Vagina (tissue), 2 donors: Measurements from ENCODE around the gene ATG3. TPM values are rescaled to one million over a fixed set of nuclear protein-coding genes. Genes with fewer than 3 reads are reported as not detected.

Source experiments
- DNase-seq, 2 donors: peaks; one replicate each; pipeline ENCODE4 v3.0.0-alpha.2; 2017; ENCODE audit errors: extremely low spot score in 2 of 2
- H3K27ac ChIP-seq: fragments of 200-600 bp; sonication (generic); one replicate; pipeline ENCODE4 v1.5.1; 2019
- H3K27me3 ChIP-seq: fragments of 200-600 bp; sonication (generic); one replicate; pipeline ENCODE4 v1.5.1; 2019
- H3K36me3 ChIP-seq, 2 donors: fragments of 200-600 bp; sonication (generic); one replicate each; pipeline ENCODE4 v1.5.1; 2017 to 2019
- H3K4me1 ChIP-seq: fragments of 200-600 bp; sonication (generic); one replicate; pipeline ENCODE4 v1.5.1; 2019
- H3K4me3 ChIP-seq, 2 donors: fragments of 200-600 bp; sonication (generic); 1 replicate in 1 of 2; 2 replicates in 1 of 2; pipeline ENCODE4 v1.5.1; 2016 to 2019
- H3K9me3 ChIP-seq: fragments of 200-600 bp; sonication (generic); one replicate; pipeline ENCODE4 v1.5.1; 2019
- POLR2A ChIP-seq, 2 donors: fragments of 450-650 bp; IDR thresholded peaks; one replicate each; pipeline ENCODE4 v1.6.1; 2017; ENCODE audit warnings: antibody characterized with exemption in 2 of 2, mild to moderate bottlenecking in 2 of 2, moderate library complexity in 2 of 2
- POLR2AphosphoS5 ChIP-seq, 2 donors: sonication (generic); formaldehyde crosslinking; IDR thresholded peaks; one replicate each; pipeline ENCODE4 v1.9.0; 2017; ENCODE audit warnings: antibody characterized with exemption in 2 of 2, mild to moderate bottlenecking in 2 of 2, low read depth in 1 of 2; ENCODE audit not compliant: insufficient read depth in 1 of 2
- intact Hi-C: fragments of 100-400 bp; cut with DNase I; formaldehyde crosslinking; loops from one replicate; pipeline ENCODE4 v1.15.1; 2023
- total RNA-seq: library from RNA; depleted of rRNA; stranded (reverse); fragments of >200 nt; gene quantifications from one replicate; pipeline ENCODE4 v1.2.3, GENCODE V29; 2016
- TF ChIP-seq, protein P1 (sequence below), 3 experiments: fragments of 450-650 bp in 2 of 3; fragments of 200-600 bp in 1 of 3; sonication (generic) in 1 of 3; IDR thresholded peaks; one replicate each; pipeline ENCODE4 v1.5.1; 2017 to 2019; ENCODE audit warnings: antibody characterized with exemption in 3 of 3, mild to moderate bottlenecking in 2 of 3, moderate library complexity in 2 of 3

ATG3 gene
- total RNA-seq, 1 donor from 2014 or later = 56.5 TPM

GRCh38 chr3:112512320-112512719 lies 49.4 kb downstream of the ATG3 start:
- DNase-seq = no peak
- no peak overlapping the region for H3K27ac ChIP-seq
- H3K36me3 ChIP-seq = no peaks in the 10 kb centered on the region
- no peaks in the 10 kb centered on the region for H3K4me1 ChIP-seq
- no peaks in the 10 kb centered on the region for H3K9me3 ChIP-seq
- intact Hi-C loops = loop anchor here (10.0 kb wide), 1 partner anchor 218 kb away; the partner anchor contains the start of gene SLC9C1
- TF ChIP-seq POLR2AphosphoS5 (IDR thresholded peaks at IDR 0.05; ENCODE audit: insufficient read depth in 1 of 2, low read depth in 1 of 2) = no peak
- TF ChIP-seq, protein P1, sequence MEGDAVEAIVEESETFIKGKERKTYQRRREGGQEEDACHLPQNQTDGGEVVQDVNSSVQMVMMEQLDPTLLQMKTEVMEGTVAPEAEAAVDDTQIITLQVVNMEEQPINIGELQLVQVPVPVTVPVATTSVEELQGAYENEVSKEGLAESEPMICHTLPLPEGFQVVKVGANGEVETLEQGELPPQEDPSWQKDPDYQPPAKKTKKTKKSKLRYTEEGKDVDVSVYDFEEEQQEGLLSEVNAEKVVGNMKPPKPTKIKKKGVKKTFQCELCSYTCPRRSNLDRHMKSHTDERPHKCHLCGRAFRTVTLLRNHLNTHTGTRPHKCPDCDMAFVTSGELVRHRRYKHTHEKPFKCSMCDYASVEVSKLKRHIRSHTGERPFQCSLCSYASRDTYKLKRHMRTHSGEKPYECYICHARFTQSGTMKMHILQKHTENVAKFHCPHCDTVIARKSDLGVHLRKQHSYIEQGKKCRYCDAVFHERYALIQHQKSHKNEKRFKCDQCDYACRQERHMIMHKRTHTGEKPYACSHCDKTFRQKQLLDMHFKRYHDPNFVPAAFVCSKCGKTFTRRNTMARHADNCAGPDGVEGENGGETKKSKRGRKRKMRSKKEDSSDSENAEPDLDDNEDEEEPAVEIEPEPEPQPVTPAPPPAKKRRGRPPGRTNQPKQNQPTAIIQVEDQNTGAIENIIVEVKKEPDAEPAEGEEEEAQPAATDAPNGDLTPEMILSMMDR (IDR thresholded peaks at IDR 0.05) = no peak
- TF ChIP-seq POLR2A (IDR thresholded peaks at IDR 0.05) = no peak
- no peak overlapping the region for H3K4me3 ChIP-seq
- no peaks in the 10 kb centered on the region for H3K27me3 ChIP-seq

- TF ChIP-seq, protein P1 (IDR thresholded peaks at IDR 0.05) = no peak
- no peak for TF ChIP-seq POLR2A (IDR thresholded peaks at IDR 0.05)
- no peak for TF ChIP-seq POLR2AphosphoS5 (IDR thresholded peaks at IDR 0.05; ENCODE audit: insufficient read depth in 1 of 2, low read depth in 1 of 2)
- Histone ChIP-seq H3K36me3 (no peaks in the 10 kb centered on the region), H3K27me3 (no peaks in the 10 kb centered on the region), H3K4me1 (no peaks in the 10 kb centered on the region), H3K4me3 (no peak overlapping the region), H3K9me3 (no peaks in the 10 kb centered on the region), H3K27ac (no peak overlapping the region)
- DNase-seq = no peak
- intact Hi-C loops = no loop called here
Observed at GRCh38 chr3:112508860-112509259, 52.9 kb downstream of the ATG3 start.

DNA sequence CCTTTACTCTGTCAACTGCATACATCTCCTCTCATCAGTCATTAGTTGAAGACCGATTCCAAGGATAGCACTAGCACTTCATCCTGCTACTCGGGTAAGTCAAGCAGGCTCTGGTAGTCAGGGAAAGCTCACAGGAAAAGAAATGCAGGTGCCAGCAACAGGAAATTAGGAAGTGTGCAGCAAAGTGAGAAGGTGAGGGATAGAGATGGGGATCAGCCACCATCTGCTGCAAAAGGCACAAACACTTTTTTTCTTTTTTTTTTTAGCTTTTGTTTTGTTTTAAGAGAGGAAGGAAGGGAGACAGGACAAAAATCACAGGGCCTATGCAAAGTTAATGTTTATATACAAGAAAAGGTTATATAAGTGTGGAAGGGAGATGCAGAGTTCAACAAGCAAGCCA lies 53.5 kb downstream of the ATG3 start:
- Histone ChIP-seq H3K4me1 (no peaks in the 10 kb centered on the region), H3K9me3 (no peaks in the 10 kb centered on the region), H3K36me3 (no peaks in the 10 kb centered on the region), H3K4me3 (no peak overlapping the region), H3K27me3 (no peaks in the 10 kb centered on the region), H3K27ac (no peak overlapping the region)
- TF ChIP-seq POLR2A (IDR thresholded peaks at IDR 0.05) (no peak), POLR2AphosphoS5 (IDR thresholded peaks at IDR 0.05; ENCODE audit: insufficient read depth in 1 of 2, low read depth in 1 of 2) (no peak)
- TF ChIP-seq, protein P1 (IDR thresholded peaks at IDR 0.05) = no peak
- DNase-seq = no peak
- intact Hi-C loops = no loop called here

DNA sequence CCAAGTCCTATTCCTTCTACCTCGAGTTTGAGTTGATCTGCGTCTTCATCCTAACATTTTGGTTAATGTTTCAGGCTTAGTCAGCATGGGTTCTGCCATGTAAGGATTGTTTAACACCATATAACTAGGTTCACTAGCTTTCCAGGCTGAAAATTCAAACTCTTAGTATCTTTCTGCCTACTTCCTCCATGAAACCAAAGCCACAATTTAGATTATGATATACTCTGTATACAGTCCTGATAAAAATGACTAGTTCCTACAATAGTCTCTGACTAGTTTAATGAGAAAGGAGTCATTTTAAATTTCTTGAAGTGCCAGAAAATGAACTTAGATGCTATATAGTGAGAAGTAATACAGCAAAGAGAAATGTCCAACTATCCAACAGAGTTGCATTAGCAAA lies 55.9 kb downstream of the ATG3 start:
- no peaks in the 10 kb centered on the region for H3K4me1 ChIP-seq
- no peaks in the 10 kb centered on the region for H3K9me3 ChIP-seq
- TF ChIP-seq, protein P1 (IDR thresholded peaks at IDR 0.05) = no peak
- TF ChIP-seq POLR2A (IDR thresholded peaks at IDR 0.05) = no peak
- no peak for TF ChIP-seq POLR2AphosphoS5 (IDR thresholded peaks at IDR 0.05; ENCODE audit: insufficient read depth in 1 of 2, low read depth in 1 of 2)
- H3K27ac ChIP-seq = no peak overlapping the region
- H3K36me3 ChIP-seq = no peaks in the 10 kb centered on the region
- no peaks in the 10 kb centered on the region for H3K27me3 ChIP-seq
- DNase-seq = no peak
- intact Hi-C loops = no loop called here
- no peak overlapping the region for H3K4me3 ChIP-seq

DNA sequence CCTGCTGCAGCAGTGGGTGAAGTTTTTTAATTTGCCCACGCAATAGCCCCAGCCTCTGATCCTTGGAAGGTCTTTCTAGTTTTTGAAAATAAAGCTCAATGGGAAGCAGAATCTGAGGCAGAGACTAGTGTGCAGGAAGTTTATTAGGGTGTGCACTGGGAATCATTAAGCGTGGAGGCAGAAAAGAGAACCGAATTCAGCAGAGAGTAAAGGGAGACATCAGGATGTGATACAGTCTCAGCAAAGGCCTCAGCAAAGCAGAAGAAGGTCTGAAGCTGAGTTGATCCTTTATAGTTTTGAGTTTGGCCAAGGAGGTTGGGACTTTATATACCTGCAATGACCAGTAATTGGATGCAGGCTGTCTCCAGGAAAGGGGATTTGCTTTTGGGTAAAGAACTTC lies 57.6 kb downstream of the ATG3 start:
- Histone ChIP-seq H3K27me3 (no peaks in the 10 kb centered on the region), H3K36me3 (no peaks in the 10 kb centered on the region), H3K4me3 (no peak overlapping the region), H3K27ac (no peak overlapping the region), H3K4me1 (no peaks in the 10 kb centered on the region), H3K9me3 (no peaks in the 10 kb centered on the region)
- DNase-seq = no peak
- intact Hi-C loops = no loop called here
- TF ChIP-seq POLR2A (IDR thresholded peaks at IDR 0.05) (no peak), POLR2AphosphoS5 (IDR thresholded peaks at IDR 0.05; ENCODE audit: insufficient read depth in 1 of 2, low read depth in 1 of 2) (no peak)
- TF ChIP-seq, protein P1 (IDR thresholded peaks at IDR 0.05) = no peak
